Sigmoid colon (tissue), 3 donors: ENCODE data around the gene CCDC80.

Experiments used
- CTCF ChIP-seq, 4 experiments: fragments of 450-650 bp in 3 of 4; fragments of 200-600 bp in 1 of 4; IDR thresholded peaks; one replicate each; pipeline ENCODE4 v1.5.1; 2016 to 2019; ENCODE audit warnings: antibody characterized with exemption in 4 of 4, mild to moderate bottlenecking in 3 of 4, moderate library complexity in 2 of 4
- POLR2A ChIP-seq, 2 donors: fragments of 450-650 bp; IDR thresholded peaks; one replicate each; pipeline ENCODE4 v1.6.1; 2016; ENCODE audit warnings: antibody characterized with exemption in 2 of 2, mild to moderate bottlenecking in 2 of 2, moderate library complexity in 2 of 2

DNA sequence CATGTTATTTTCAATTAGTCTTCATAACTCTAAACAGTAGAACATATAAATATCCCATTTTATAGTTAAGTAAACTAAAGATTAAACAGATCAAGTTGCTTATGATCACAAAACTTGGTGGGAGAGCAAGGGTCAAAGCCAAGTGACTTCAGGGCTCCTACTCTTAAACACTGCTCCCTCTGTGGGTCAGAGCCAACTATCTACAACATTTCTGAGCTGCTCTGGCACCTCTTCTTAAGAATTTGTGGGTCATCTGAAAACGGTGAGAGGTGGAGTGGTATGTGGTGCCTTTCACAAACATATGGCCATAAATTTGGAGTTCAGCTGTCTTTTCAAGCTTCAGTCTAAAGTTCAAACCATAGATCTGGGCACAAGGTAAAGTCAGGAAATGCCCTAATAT is 90.1 kb downstream of the CCDC80 start:
- TF ChIP-seq CTCF (IDR thresholded peaks at IDR 0.05): no peak
- TF ChIP-seq POLR2A (IDR thresholded peaks at IDR 0.05): no peak
